GM23338 (cell line): ENCODE results near the gene SLC41A3. TPM values are rescaled to one million over a fixed set of nuclear protein-coding genes. Genes with fewer than 3 reads are reported as not detected.

Experiments
- ATAC-seq: fragments of 200-7000 bp; cut with Tn5 transposase; 3 replicates; pipeline ENCODE4 v1.9.1; 2020
- DNase-seq: peaks from one replicate; pipeline ENCODE4 v3.0.0-alpha.2; 2015; ENCODE audit warnings: low spot score
- H2AFZ ChIP-seq: fragments of 200-600 bp; sonication (generic); 2 replicates; pipeline ENCODE4 v1.8.0; 2016; ENCODE audit warnings: antibody characterized with exemption, mild to moderate bottlenecking, moderate library complexity
- H3F3A ChIP-seq: fragments of 200-600 bp; sonication (generic); replicated peaks from 2 replicates; pipeline ENCODE4 v1.8.0; 2017; ENCODE audit warnings: antibody characterized with exemption, mixed run types, low read depth
- H3K27ac ChIP-seq: fragments of 200-600 bp; sonication (generic); 2 replicates; pipeline ENCODE4 v1.6.1; 2016; ENCODE audit warnings: low read depth
- H3K27me3 ChIP-seq: fragments of 200-600 bp; sonication (generic); 2 replicates; pipeline ENCODE4 v1.8.0; 2016; ENCODE audit warnings: mild to moderate bottlenecking, mixed run types, moderate library complexity; ENCODE audit not compliant: insufficient read depth
- H3K36me3 ChIP-seq: fragments of 200-600 bp; sonication (generic); 2 replicates; pipeline ENCODE4 v1.8.0; 2016; ENCODE audit warnings: mild to moderate bottlenecking; ENCODE audit not compliant: insufficient read depth
- H3K4me1 ChIP-seq: fragments of 200-600 bp; sonication (generic); 2 replicates; pipeline ENCODE4 v1.8.0; 2016; ENCODE audit warnings: mild to moderate bottlenecking, moderate library complexity; ENCODE audit not compliant: insufficient read depth
- H3K4me2 ChIP-seq: fragments of 200-600 bp; sonication (generic); 2 replicates; pipeline ENCODE4 v1.7.1; 2017; ENCODE audit warnings: mixed run types
- H3K4me3 ChIP-seq: fragments of 200-600 bp; sonication (generic); 2 replicates; pipeline ENCODE4 v1.6.1; 2016; ENCODE audit warnings: mixed run types
- H3K79me2 ChIP-seq: fragments of 200-600 bp; sonication (generic); replicated peaks from 2 replicates; pipeline ENCODE4 v1.8.0; 2017; ENCODE audit warnings: mild to moderate bottlenecking; ENCODE audit not compliant: insufficient read depth
- H3K9me2 ChIP-seq: fragments of 200-600 bp; sonication (generic); 2 replicates; pipeline ENCODE4 v1.8.0; 2017; ENCODE audit not compliant: insufficient read depth
- H4K20me1 ChIP-seq: fragments of 200-600 bp; sonication (generic); replicated peaks from 2 replicates; pipeline ENCODE4 v1.8.0; 2017; ENCODE audit warnings: mild to moderate bottlenecking; ENCODE audit not compliant: insufficient read depth
- H3K27ac Mint-ChIP-seq: 2 replicates; pipeline ENCODE4 v1.8.0; 2020; ENCODE audit warnings: inconsistent platforms, mild to moderate bottlenecking, moderate library complexity, mixed read lengths
- H3K27me3 Mint-ChIP-seq: 3 replicates; pipeline ENCODE4 v1.8.0; 2022; ENCODE audit warnings: low read depth, mild to moderate bottlenecking, moderate library complexity, mixed read lengths, inconsistent platforms; ENCODE audit not compliant: insufficient read depth, poor library complexity
- H3K36me3 Mint-ChIP-seq: 3 replicates; pipeline ENCODE4 v1.8.0; 2021; ENCODE audit warnings: low read depth, mild to moderate bottlenecking, inconsistent platforms, moderate library complexity, mixed read lengths
- H3K4me1 Mint-ChIP-seq: 3 replicates; pipeline ENCODE4 v1.8.0; 2020; ENCODE audit warnings: mild to moderate bottlenecking, inconsistent platforms, mixed read lengths
- H3K4me3 Mint-ChIP-seq: 3 replicates; pipeline ENCODE4 v1.8.0; 2021; ENCODE audit warnings: moderate library complexity, mild to moderate bottlenecking, inconsistent platforms, mixed read lengths
- H3K9me3 Mint-ChIP-seq: 3 replicates; pipeline ENCODE4 v1.8.0; 2020; ENCODE audit warnings: moderate library complexity, mild to moderate bottlenecking, inconsistent platforms, mixed read lengths
- EZH2 ChIP-seq: fragments of 200-600 bp; sonication (generic); IDR thresholded peaks from one replicate; pipeline ENCODE4 v1.8.0; 2017; ENCODE audit warnings: antibody characterized with exemption, mild to moderate bottlenecking, low read depth; ENCODE audit not compliant: unreplicated experiment
- STAT1 ChIP-seq: IDR thresholded peaks from one replicate; pipeline ENCODE4 v1.6.1; 2016; ENCODE audit warnings: antibody characterized with exemption; ENCODE audit not compliant: unreplicated experiment
- ZNF331 ChIP-seq: fragments of 250-450 bp; sonication (Bioruptor Pico); IDR thresholded peaks from 2 replicates; pipeline ENCODE4 v1.5.0; 2020; ENCODE audit warnings: low read depth, mild to moderate bottlenecking, moderate library complexity
- polyA plus RNA-seq: library from polyadenylated mRNA; unstranded; fragments of >200 nt; fragmentation: Nextera tagmentation; extraction: Ambion mirVana; gene quantifications from 2 replicates; pipeline ENCODE4 v1.2.1, GENCODE V29; 2016
- total RNA-seq: library from RNA; depleted of rRNA; stranded (reverse); fragments of >200 nt; shearing (Covaris generic); gene quantifications from 2 replicates; pipeline ENCODE4 v1.2.3, GENCODE V29; 2014
- TF ChIP-seq, protein P1 (sequence below): IDR thresholded peaks from 2 replicates; pipeline ENCODE4 v1.6.1; 2016; ENCODE audit warnings: antibody characterized with exemption
- TF ChIP-seq, protein P2 (sequence below): fragments of 250-450 bp; sonication (Bioruptor Pico); IDR thresholded peaks from 2 replicates; pipeline ENCODE4 v1.5.0; 2020; ENCODE audit warnings: mild to moderate bottlenecking, moderate library complexity

SLC41A3 gene
- total and polyA plus RNA-seq, 2 experiments from 2014 or later = 12.1 to 29.8 TPM

DNA sequence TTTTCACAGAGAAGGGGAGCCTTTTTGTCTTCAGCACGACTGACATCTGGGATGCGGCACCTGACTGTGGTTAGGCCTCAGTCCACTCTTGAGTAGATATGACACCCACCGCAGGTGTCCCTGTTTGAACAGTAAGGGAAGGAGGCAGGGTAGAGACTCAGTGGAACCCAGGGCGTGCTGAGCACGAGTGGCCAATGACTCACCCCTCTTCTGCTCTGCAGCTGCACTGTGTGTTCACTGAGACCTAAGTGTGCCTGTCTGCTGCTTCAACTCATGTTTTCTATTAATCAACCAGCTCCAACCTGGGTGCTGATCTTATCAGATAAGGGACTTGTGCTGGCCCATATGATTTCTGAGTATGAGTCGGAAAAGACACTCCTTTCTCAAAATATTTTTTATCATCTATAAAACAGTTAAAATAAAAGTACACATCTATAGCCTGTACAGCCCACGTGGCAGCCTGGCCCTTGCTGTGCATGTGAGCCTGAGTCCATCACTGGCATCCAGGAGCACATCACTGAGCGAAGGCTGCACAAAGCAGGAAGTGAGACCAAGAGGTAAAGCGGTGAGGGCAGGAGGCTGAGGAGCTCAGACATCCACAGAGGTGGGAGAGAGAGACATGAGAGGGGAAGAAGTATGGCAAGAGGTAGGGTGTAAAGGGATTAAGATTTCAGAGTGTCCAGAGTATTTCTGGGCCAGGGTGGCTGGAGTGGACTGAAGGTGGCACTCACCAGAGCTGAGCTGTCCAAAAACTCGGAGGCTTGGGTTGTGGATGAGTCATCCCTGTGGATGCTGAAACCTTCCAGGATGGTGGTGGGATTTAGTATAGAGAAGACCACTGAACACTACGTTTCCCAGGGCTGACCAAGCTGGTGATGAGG lies 49.2 kb downstream of the SLC41A3 start:
- DNase-seq = no peak
- Mint-ChIP-seq H3K4me1 (peaks cover 13% of the 10 kb centered on the region), H3K36me3 (peaks cover 32% of the 10 kb centered on the region)

More for the DNA sequence above, 49.2 kb downstream of the SLC41A3 start:
- H3K27ac ChIP-seq = no peak overlapping the region
- TF ChIP-seq EZH2 (no peak), ZNF331 (CRISPR knock-in tag) (no peak), STAT1 (no peak)
- TF ChIP-seq, protein P1, sequence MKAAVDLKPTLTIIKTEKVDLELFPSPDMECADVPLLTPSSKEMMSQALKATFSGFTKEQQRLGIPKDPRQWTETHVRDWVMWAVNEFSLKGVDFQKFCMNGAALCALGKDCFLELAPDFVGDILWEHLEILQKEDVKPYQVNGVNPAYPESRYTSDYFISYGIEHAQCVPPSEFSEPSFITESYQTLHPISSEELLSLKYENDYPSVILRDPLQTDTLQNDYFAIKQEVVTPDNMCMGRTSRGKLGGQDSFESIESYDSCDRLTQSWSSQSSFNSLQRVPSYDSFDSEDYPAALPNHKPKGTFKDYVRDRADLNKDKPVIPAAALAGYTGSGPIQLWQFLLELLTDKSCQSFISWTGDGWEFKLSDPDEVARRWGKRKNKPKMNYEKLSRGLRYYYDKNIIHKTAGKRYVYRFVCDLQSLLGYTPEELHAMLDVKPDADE = no peak
- TF ChIP-seq, protein P2, sequence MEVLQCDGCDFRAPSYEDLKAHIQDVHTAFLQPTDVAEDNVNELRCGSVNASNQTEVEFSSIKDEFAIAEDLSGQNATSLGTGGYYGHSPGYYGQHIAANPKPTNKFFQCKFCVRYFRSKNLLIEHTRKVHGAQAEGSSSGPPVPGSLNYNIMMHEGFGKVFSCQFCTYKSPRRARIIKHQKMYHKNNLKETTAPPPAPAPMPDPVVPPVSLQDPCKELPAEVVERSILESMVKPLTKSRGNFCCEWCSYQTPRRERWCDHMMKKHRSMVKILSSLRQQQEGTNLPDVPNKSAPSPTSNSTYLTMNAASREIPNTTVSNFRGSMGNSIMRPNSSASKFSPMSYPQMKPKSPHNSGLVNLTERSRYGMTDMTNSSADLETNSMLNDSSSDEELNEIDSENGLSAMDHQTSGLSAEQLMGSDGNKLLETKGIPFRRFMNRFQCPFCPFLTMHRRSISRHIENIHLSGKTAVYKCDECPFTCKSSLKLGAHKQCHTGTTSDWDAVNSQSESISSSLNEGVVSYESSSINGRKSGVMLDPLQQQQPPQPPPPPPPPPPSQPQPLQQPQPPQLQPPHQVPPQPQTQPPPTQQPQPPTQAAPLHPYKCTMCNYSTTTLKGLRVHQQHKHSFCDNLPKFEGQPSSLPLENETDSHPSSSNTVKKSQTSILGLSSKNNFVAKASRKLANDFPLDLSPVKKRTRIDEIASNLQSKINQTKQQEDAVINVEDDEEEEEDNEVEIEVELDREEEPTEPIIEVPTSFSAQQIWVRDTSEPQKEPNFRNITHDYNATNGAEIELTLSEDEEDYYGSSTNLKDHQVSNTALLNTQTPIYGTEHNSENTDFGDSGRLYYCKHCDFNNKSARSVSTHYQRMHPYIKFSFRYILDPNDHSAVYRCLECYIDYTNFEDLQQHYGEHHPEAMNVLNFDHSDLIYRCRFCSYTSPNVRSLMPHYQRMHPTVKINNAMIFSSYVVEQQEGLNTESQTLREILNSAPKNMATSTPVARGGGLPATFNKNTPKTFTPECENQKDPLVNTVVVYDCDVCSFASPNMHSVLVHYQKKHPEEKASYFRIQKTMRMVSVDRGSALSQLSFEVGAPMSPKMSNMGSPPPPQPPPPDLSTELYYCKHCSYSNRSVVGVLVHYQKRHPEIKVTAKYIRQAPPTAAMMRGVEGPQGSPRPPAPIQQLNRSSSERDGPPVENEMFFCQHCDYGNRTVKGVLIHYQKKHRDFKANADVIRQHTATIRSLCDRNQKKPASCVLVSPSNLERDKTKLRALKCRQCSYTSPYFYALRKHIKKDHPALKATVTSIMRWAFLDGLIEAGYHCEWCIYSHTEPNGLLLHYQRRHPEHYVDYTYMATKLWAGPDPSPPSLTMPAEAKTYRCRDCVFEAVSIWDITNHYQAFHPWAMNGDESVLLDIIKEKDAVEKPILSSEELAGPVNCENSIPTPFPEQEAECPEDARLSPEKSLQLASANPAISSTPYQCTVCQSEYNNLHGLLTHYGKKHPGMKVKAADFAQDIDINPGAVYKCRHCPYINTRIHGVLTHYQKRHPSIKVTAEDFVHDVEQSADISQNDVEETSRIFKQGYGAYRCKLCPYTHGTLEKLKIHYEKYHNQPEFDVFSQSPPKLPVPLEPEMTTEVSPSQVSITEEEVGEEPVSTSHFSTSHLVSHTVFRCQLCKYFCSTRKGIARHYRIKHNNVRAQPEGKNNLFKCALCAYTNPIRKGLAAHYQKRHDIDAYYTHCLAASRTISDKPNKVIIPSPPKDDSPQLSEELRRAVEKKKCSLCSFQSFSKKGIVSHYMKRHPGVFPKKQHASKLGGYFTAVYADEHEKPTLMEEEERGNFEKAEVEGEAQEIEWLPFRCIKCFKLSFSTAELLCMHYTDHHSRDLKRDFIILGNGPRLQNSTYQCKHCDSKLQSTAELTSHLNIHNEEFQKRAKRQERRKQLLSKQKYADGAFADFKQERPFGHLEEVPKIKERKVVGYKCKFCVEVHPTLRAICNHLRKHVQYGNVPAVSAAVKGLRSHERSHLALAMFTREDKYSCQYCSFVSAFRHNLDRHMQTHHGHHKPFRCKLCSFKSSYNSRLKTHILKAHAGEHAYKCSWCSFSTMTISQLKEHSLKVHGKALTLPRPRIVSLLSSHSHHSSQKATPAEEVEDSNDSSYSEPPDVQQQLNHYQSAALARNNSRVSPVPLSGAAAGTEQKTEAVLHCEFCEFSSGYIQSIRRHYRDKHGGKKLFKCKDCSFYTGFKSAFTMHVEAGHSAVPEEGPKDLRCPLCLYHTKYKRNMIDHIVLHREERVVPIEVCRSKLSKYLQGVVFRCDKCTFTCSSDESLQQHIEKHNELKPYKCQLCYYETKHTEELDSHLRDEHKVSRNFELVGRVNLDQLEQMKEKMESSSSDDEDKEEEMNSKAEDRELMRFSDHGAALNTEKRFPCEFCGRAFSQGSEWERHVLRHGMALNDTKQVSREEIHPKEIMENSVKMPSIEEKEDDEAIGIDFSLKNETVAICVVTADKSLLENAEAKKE (CRISPR knock-in tag) = no peak
- H2AFZ ChIP-seq = no peak overlapping the region
- no peaks in the 10 kb centered on the region for H3K27me3 ChIP-seq
- H3K79me2 ChIP-seq = no peaks in the 10 kb centered on the region
- 0 out of 2 replicates have a peak, but pooled peaks cover 6% of the 10 kb centered on the region for H3K9me2 ChIP-seq
- 0 out of 2 replicates have a peak, but pooled peaks cover 8% of the 10 kb centered on the region for H3K4me1 ChIP-seq
- no peaks in the 10 kb centered on the region for H3F3A ChIP-seq
- no peaks in the 10 kb centered on the region for H4K20me1 ChIP-seq
- ATAC-seq = no peak
- Mint-ChIP-seq H3K9me3 (peaks cover 19% of the 10 kb centered on the region), H3K4me3 (no peak overlapping the region), H3K27me3 (peaks cover 7% of the 10 kb centered on the region), H3K27ac (no peak overlapping the region)
- no peak overlapping the region for H3K4me2 ChIP-seq
- no peaks in the 10 kb centered on the region; the same call in 1 of the 2 replicates for H3K36me3 ChIP-seq
- H3K4me3 ChIP-seq = no peak overlapping the region
